Mesendoderm (in vitro differentiated cells): ENCODE results near the gene AQP5. TPM values are rescaled to one million over a fixed set of nuclear protein-coding genes. Genes with fewer than 3 reads are reported as not detected.

ENCODE experiments used
- DNase-seq: peaks from one replicate; pipeline ENCODE4 v3.0.0; 2013
- H2AK5ac ChIP-seq: 2 replicates; pipeline ENCODE4 v1.6.1; 2013; ENCODE audit warnings: low read length, inconsistent platforms
- H2BK120ac ChIP-seq: 2 replicates; pipeline ENCODE4 v1.6.1; 2013; ENCODE audit warnings: low read depth, mild to moderate bottlenecking, low read length, moderate library complexity, mixed read lengths
- H2BK15ac ChIP-seq: replicated peaks from 2 replicates; pipeline ENCODE4 v1.6.1; 2013; ENCODE audit warnings: low read depth, mild to moderate bottlenecking, moderate library complexity
- H2BK5ac ChIP-seq: 2 replicates; pipeline ENCODE4 v1.6.1; 2013; ENCODE audit warnings: low read length, inconsistent platforms
- H3K18ac ChIP-seq: 2 replicates; pipeline ENCODE4 v1.6.1; 2013; ENCODE audit warnings: mild to moderate bottlenecking, low read length, mixed read lengths
- H3K23ac ChIP-seq: one replicate; pipeline ENCODE4 v1.6.1; 2013; ENCODE audit warnings: low read length
- H3K27ac ChIP-seq: 2 replicates; pipeline ENCODE4 v1.5.1; 2013; ENCODE audit warnings: low read depth, mild to moderate bottlenecking, inconsistent platforms, low read length, moderate library complexity
- H3K27me3 ChIP-seq: 2 replicates; pipeline ENCODE4 v1.6.1; 2013; ENCODE audit warnings: low read length, control low read depth, mild to moderate bottlenecking, inconsistent platforms; ENCODE audit not compliant: insufficient read depth, poor library complexity
- H3K36me3 ChIP-seq: 2 replicates; pipeline ENCODE4 v1.6.1; 2013; ENCODE audit warnings: low read length, inconsistent platforms; ENCODE audit not compliant: control insufficient read depth, insufficient read depth
- H3K4ac ChIP-seq: one replicate; pipeline ENCODE4 v1.6.1; 2013; ENCODE audit warnings: low read depth, mild to moderate bottlenecking, low read length, moderate library complexity
- H3K4me1 ChIP-seq: 2 replicates; pipeline ENCODE4 v1.6.1; 2013; ENCODE audit warnings: low read depth, low read length, inconsistent platforms; ENCODE audit not compliant: control insufficient read depth
- H3K4me2 ChIP-seq: 2 replicates; pipeline ENCODE4 v1.6.1; 2013; ENCODE audit warnings: low read length
- H3K4me3 ChIP-seq: 2 replicates; pipeline ENCODE4 v1.5.1; 2013; ENCODE audit warnings: mild to moderate bottlenecking, low read length
- H3K56ac ChIP-seq: one replicate; pipeline ENCODE4 v1.6.1; 2013; ENCODE audit warnings: low read length
- H3K79me1 ChIP-seq: 2 replicates; pipeline ENCODE4 v1.6.1; 2013; ENCODE audit warnings: low read length, inconsistent platforms
- H3K79me2 ChIP-seq: 2 replicates; pipeline ENCODE4 v1.6.1; 2013; ENCODE audit warnings: mild to moderate bottlenecking, low read length; ENCODE audit not compliant: control insufficient read depth, insufficient read depth
- H3K9ac ChIP-seq: 2 replicates; pipeline ENCODE4 v1.6.1; 2013; ENCODE audit warnings: low read length, inconsistent platforms
- H4K5ac ChIP-seq: one replicate; pipeline ENCODE4 v1.6.1; 2013; ENCODE audit warnings: low read length
- H4K8ac ChIP-seq: one replicate; pipeline ENCODE4 v1.6.1; 2013; ENCODE audit warnings: low read depth, mild to moderate bottlenecking, control low read depth, low read length, moderate library complexity
- WGBS: extraction: QIAGEN DNeasy Blood & Tissue Kit; methylation state at CpG from one replicate; pipeline ENCODE4 v1.1.7; 2013; ENCODE audit warnings: low lambda C conversion rate, missing lambda C conversion rate; ENCODE audit not compliant: insufficient coverage; ENCODE audit errors: extremely low coverage; 5-methylcytosine and 5-hydroxymethylcytosine counted together
- polyA plus RNA-seq, 2 experiments: library from polyadenylated mRNA; stranded (reverse); fragments of 200-250 nt; gene quantifications; one replicate each; pipeline ENCODE4 v1.2.3, GENCODE V29; 2013

The AQP5 gene
- 0.17 TPM for polyA plus RNA-seq (2013, experiment 1 of 2)
- 0.11 TPM for polyA plus RNA-seq (2013, experiment 2 of 2)

DNA sequence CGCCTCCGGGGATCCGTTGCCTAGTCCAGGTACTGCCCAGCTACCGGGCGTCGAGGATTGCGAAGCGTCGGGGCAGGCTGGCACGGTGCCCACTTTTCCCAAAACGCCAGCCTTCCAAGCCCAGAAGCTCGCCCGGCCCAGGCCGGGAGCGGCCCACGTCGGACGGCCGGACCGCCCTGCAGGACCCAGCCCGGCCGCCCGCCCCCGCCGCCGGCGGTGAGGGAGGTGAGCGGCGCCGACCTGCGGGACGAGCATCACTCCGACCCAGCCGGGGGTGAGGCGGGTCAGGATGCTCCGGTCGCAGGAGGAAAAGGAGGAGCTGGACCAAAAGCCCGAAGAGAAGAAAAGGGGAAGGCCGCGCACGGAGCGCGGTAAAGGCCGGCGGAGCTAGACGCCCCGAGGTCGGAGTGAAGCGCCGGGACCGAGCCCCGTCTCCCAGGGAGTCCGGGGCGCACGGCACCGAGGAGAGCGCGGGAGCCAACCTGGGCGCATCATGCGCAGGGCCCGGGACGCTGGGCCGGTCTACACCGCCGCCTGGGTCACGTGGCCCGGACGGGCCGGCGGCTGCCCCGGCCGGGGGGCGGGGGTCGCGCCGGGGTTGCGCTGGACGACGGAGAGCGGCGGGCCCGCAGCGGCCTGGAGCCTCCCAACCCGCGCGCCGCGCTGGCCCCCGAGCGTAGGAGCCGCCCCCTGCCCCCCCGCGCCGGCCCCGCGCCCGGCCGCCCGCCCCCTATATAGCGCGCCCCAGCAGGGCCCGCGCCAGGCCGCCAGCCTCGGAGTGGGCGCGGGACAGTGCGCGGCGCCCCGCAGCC, at the start of gene AQP5:
TSS of gene AQP5 (plus strand) at position 762 of the 812 bp plus-strand sequence. CDS start 146 bp downstream, outside the sequence.
- Histone ChIP-seq H3K27me3 (peaks cover 29% of the 10 kb centered on the region), H3K36me3 (no peaks in the 10 kb centered on the region), H3K4me1 (no peaks in the 10 kb centered on the region), H2BK15ac (no peak within 1 kb of the TSS), H3K56ac (peak within 1 kb of the TSS; percentile 15), H3K4ac (no peak within 1 kb of the TSS), H2AK5ac (no peak within 1 kb of the TSS), H3K23ac (no peak within 1 kb of the TSS), H4K5ac (no peak within 1 kb of the TSS), H3K79me1 (no peaks in the 10 kb centered on the region), H3K79me2 (no peaks in the 10 kb centered on the region), H3K4me2 (peak within 1 kb of the TSS; percentile 42), H3K9ac (peak within 1 kb of the TSS; percentile 21), H3K27ac (no peak within 1 kb of the TSS), H3K4me3 (no peak within 1 kb of the TSS), H4K8ac (no peak within 1 kb of the TSS), H2BK120ac (no peak within 1 kb of the TSS), H2BK5ac (no peak within 1 kb of the TSS), H3K18ac (no peak within 1 kb of the TSS)
- no peak for DNase-seq
- no CpG with 5 or more reads among the region's 111 CpGs for WGBS

DNA sequence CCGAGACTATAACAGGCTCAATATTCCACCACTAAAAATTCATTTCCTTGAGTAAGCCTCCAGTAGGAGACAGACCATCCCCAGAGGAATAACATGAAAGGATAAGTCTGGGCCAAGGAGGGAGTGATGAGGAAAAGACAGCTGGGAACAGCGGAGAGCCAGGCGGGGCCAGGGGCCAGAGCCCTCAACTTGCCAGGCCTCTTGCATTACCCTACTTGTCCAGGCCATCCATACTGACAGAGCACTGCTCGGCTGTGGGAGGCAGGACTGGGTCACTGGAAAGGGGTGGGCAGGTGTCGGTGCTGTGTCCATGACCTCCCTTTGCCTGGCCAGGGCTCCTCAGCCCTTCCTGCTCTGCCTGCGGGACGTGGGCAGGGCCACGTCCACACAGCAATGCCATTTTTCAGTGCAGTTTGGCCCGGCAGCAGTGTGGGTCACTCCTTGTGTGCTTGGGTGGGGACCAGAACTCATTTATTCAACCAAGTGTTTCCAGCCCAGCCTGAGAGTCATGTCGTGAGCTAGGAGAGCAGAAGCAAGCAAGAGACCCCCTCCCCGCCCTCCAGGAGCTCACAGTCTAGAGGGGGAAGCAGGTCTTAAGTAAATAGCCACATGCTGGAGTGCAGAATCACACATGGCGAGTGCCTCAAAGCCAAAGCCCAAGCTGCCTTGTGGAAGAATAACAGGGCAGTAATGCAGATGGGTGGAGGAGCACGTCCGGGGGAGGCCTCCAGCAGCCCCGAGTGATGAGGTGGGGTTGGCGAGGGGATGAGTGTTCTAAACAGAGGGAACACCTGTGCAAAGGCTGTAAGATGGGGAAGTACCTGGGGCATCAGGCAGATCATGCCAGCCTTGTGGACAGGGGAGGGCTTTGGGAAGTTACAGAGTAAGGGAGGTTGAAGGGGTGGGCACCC, 49.1 kb upstream of the AQP5 start:
- DNase-seq = no peak
- no peak overlapping the region for H3K23ac ChIP-seq
- no peak overlapping the region for H3K4me3 ChIP-seq
- no peak overlapping the region for H2AK5ac ChIP-seq
- no peaks in the 10 kb centered on the region for H3K79me2 ChIP-seq
- H3K56ac ChIP-seq = no peak overlapping the region
- H3K4ac ChIP-seq = no peak overlapping the region
- no peak overlapping the region for H4K5ac ChIP-seq
- H3K4me2 ChIP-seq = no peak overlapping the region
- H3K27ac ChIP-seq = no peak overlapping the region
- H3K4me1 ChIP-seq = peaks cover 8% of the 10 kb centered on the region
- H3K79me1 ChIP-seq = no peaks in the 10 kb centered on the region
- no CpG with 5 or more reads among the region's 16 CpGs for WGBS
- H3K18ac ChIP-seq = no peak overlapping the region
- no peak overlapping the region for H2BK15ac ChIP-seq
- H3K9ac ChIP-seq = no peak overlapping the region
- H3K27me3 ChIP-seq = no peaks in the 10 kb centered on the region
- no peak overlapping the region for H2BK5ac ChIP-seq
- no peaks in the 10 kb centered on the region for H3K36me3 ChIP-seq
- no peak overlapping the region for H4K8ac ChIP-seq
- H2BK120ac ChIP-seq = no peak overlapping the region

DNA sequence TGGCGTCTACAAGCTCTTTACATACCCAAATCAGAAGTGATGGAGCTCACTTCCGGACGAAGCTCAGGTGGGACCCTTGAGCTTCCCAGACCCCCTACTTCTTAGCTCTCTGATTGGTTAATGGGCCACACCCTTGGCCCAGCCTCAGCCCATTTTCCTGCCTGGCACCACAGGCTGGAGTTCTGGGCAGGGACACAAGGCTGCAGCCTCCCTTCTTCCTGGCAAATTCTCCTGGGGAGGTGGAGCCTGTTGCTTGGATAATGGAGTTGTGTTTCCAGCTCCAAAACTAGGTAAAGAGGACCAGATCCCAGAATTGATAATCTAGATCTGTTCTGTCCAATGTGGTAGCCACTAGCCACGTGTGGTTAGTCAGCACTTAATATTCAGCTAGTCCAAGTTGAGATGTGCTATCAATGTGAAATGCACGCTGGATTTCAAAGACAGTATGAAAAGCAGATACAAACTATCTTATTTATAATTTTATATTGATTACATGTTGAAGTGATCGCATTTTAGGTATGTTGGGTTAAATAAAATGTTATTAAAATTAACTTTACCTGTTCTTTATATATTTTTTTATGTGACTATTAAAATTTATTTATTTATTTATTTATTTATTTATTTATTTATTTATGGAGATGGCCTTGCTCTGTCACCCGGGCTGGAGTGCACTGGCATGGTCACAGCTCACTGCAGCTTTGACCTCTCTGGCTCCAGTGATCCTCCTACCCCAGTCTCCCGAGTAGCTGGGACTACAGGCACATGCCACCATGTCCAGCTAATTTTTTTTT, 45.3 kb upstream of the AQP5 start:
- H4K8ac ChIP-seq = no peak overlapping the region
- H3K9ac ChIP-seq = no peak overlapping the region
- H3K79me1 ChIP-seq = no peaks in the 10 kb centered on the region
- no peaks in the 10 kb centered on the region for H3K36me3 ChIP-seq
- H3K27me3 ChIP-seq = no peaks in the 10 kb centered on the region
- no peak overlapping the region for H3K56ac ChIP-seq
- H3K23ac ChIP-seq = no peak overlapping the region
- H2BK120ac ChIP-seq = no peak overlapping the region
- no peaks in the 10 kb centered on the region for H3K4me1 ChIP-seq
- no peak overlapping the region for H4K5ac ChIP-seq
- no peak overlapping the region for H2AK5ac ChIP-seq
- no peak for DNase-seq
- H2BK15ac ChIP-seq = no peak overlapping the region
- H3K4me3 ChIP-seq = no peak overlapping the region
- no peak overlapping the region for H3K4ac ChIP-seq
- no CpG with 5 or more reads among the region's 8 CpGs for WGBS
- no peak overlapping the region for H3K4me2 ChIP-seq
- no peak overlapping the region for H2BK5ac ChIP-seq
- no peak overlapping the region for H3K27ac ChIP-seq
- H3K18ac ChIP-seq = no peak overlapping the region
- no peaks in the 10 kb centered on the region for H3K79me2 ChIP-seq

- Histone ChIP-seq H2BK5ac (no peak overlapping the region), H3K79me2 (no peaks in the 10 kb centered on the region), H2AK5ac (no peak overlapping the region), H3K56ac (no peak overlapping the region), H3K4me1 (no peaks in the 10 kb centered on the region), H3K4me3 (no peak overlapping the region), H3K36me3 (no peaks in the 10 kb centered on the region), H3K27me3 (no peaks in the 10 kb centered on the region), H3K9ac (no peak overlapping the region), H3K79me1 (no peaks in the 10 kb centered on the region), H3K18ac (no peak overlapping the region), H3K4ac (no peak overlapping the region), H2BK120ac (no peak overlapping the region), H3K4me2 (no peak overlapping the region), H4K8ac (no peak overlapping the region), H3K23ac (no peak overlapping the region), H2BK15ac (no peak overlapping the region), H3K27ac (no peak overlapping the region), H4K5ac (no peak overlapping the region)
- no peak for DNase-seq
- no CpG with 5 or more reads among the region's 12 CpGs for WGBS
Measured at GRCh38 chr12:49917166-49917787, 44.4 kb upstream of the AQP5 start.

DNA sequence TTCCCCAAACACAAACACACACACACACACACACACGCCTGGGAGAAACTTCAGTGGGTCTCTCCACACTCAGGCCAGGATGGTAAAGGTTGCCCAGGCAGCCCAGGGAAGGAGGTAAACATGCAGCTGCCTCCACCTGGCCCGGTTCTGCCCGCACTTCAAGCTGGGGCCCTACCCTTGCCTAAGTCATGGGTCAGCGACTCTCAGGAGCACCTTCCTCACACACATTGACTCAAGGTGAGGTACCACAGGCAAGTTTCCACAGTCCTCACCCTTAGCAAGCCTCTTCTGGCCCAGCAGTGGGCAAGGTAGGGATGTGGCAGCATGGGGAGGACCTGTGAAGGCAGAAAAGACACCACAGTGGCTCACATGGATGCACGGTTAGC, 43.9 kb upstream of the AQP5 start:
- H3K9ac ChIP-seq = no peak overlapping the region
- H3K4me1 ChIP-seq = no peaks in the 10 kb centered on the region
- no peak overlapping the region for H3K23ac ChIP-seq
- no peak for DNase-seq
- H2BK120ac ChIP-seq = no peak overlapping the region
- no peak overlapping the region for H2AK5ac ChIP-seq
- H3K27me3 ChIP-seq = no peaks in the 10 kb centered on the region
- H2BK5ac ChIP-seq = no peak overlapping the region
- H3K56ac ChIP-seq = no peak overlapping the region
- no peaks in the 10 kb centered on the region for H3K79me1 ChIP-seq
- H4K8ac ChIP-seq = no peak overlapping the region
- H3K36me3 ChIP-seq = no peaks in the 10 kb centered on the region
- H3K27ac ChIP-seq = no peak overlapping the region
- H3K79me2 ChIP-seq = no peaks in the 10 kb centered on the region
- H3K4me3 ChIP-seq = no peak overlapping the region
- H3K4me2 ChIP-seq = no peak overlapping the region
- H2BK15ac ChIP-seq = no peak overlapping the region
- WGBS = no CpG with 5 or more reads among the region's 5 CpGs
- H3K4ac ChIP-seq = no peak overlapping the region
- no peak overlapping the region for H3K18ac ChIP-seq
- H4K5ac ChIP-seq = no peak overlapping the region
